ENCODE data around the gene CDC73. TPM values are rescaled to one million over a fixed set of nuclear protein-coding genes. Genes with fewer than 3 reads are reported as not detected.
"Not testable (repeated sequence)": the region's sequence is repeated elsewhere in the genome, so short reads cannot be mapped to it uniquely, and the experiment has no call there.

The CDC73 gene
- total RNA-seq, 2 experiments from 2014 or later = 65.4 to 66.5 TPM

DNA sequence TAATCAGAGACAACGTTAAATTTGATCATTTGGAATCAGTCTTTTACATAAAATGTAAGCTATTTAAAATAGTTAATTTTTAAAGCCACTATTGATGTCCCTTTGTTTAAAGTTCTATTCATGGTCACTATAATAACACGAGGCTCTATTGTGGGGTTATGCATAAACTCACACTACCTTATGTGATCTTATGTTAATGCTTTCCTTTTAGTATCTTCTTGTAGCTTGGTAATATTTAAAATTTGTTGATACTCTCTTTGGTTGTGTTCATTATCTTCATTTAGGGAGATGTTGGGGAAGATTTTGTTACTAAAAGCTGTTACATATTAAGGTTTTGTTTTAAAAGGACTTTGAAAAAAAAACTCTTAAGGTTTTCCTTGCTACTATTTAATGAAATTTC, 63.4 kb downstream of the CDC73 start:
- ChIA-PET POLR2A (interaction anchor here (1.1 to 2.6 kb wide), 5 partner anchors 62 to 1104 kb away, joined by 4 to 6 read pairs (median 5); no protein-coding TSS in a partner anchor), CTCF (interaction anchor here (1.2 to 1.8 kb wide), 2 partner anchors 64 to 1110 kb away, joined by 3 to 5 read pairs; partner anchors contain the start of gene CDC73)
- Mint-ChIP-seq H3K27ac (peak overlapping the region; percentile 47), H3K36me3 (ENCODE audit: low read depth) (peaks cover 7% of the 10 kb centered on the region), H3K9me3 (no peaks in the 10 kb centered on the region), H3K27me3 (no peaks in the 10 kb centered on the region), H3K4me1 (ENCODE audit: low read depth) (peaks cover 90% of the 10 kb centered on the region), H3K4me3 (peak overlapping the region; percentile 78)
- ATAC-seq (ENCODE audit: poor library complexity) (no peak), DNase-seq (no peak)
- no peaks in the 10 kb centered on the region for H3K36me3 ChIP-seq (ENCODE audit: insufficient read depth, low read length)
- peak overlapping the region; percentile 43 for H3K4me3 ChIP-seq (ENCODE audit: low read length)
- TF ChIP-seq, protein P1, sequence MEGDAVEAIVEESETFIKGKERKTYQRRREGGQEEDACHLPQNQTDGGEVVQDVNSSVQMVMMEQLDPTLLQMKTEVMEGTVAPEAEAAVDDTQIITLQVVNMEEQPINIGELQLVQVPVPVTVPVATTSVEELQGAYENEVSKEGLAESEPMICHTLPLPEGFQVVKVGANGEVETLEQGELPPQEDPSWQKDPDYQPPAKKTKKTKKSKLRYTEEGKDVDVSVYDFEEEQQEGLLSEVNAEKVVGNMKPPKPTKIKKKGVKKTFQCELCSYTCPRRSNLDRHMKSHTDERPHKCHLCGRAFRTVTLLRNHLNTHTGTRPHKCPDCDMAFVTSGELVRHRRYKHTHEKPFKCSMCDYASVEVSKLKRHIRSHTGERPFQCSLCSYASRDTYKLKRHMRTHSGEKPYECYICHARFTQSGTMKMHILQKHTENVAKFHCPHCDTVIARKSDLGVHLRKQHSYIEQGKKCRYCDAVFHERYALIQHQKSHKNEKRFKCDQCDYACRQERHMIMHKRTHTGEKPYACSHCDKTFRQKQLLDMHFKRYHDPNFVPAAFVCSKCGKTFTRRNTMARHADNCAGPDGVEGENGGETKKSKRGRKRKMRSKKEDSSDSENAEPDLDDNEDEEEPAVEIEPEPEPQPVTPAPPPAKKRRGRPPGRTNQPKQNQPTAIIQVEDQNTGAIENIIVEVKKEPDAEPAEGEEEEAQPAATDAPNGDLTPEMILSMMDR (IDR thresholded peaks at IDR 0.05) = no peak
- peaks cover 7% of the 10 kb centered on the region for H3K4me1 ChIP-seq (ENCODE audit: insufficient read depth, low read length)
- no peak overlapping the region for H3K27ac ChIP-seq (ENCODE audit: low read depth in 1 of 2, low read length in 2 of 2)
- H3K9me3 ChIP-seq (ENCODE audit: control insufficient read depth in 1 of 2, insufficient read depth in 1 of 2, low read length in 2 of 2) = no peaks in the 10 kb centered on the region
- intact Hi-C loops (cut with DNase I, micrococcal nuclease) = loop anchor here in 1 of 2 experiments (5.0 to 10.0 kb wide), 3 partner anchors 222 to 980 kb away; no protein-coding TSS in a partner anchor
- no peaks in the 10 kb centered on the region for H3K27me3 ChIP-seq (ENCODE audit: control insufficient read depth in 1 of 2, insufficient read depth in 2 of 2, low read length in 2 of 2)

DNA sequence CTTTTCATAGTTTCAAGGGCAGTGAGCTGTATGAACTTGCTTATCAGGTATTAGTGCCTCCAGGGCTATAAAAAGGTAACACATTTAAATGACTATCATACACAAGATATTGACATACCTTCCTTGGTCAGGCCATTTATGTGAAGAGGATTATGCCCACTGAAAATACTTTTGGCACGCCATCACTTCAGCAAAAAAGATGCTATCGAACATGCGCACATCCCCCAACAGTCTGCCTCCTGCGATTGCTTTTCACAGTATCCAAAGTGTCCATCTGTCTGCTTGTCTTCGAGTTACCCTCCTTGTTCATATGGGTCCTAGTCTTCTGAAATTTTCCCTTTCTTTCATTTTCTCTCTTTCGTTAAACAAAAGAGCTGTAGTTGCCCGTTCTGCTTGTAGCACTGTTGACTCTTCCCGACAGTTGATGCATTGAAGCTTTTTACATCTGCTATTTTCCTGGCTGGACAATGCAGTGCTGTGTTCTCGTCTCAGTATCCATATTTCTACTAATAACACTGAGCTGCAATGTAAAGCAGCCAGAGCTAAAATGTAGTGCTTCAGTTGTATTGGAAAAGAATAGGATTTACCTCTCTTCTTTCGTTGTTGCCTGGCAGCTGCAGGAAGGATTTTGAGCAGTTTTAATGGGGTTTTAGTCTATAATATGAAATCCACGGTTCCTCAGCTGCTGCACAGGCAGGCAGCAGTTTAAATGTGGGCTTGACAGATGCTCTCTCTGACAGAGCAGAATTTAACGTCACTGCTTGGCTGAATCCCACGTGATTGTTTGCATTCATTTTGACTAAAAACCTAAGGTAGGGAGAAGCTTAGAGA, 64.3 kb downstream of the CDC73 start, which contains the start of gene B3GALT2:
Gene B3GALT2 (minus strand): TSS at position 713 of the 831 bp plus-strand sequence. CDS start 5,051 bp downstream, outside the sequence.
- Histone ChIP-seq H3K4me3 (ENCODE audit: low read length) (peak within 1 kb of the TSS; percentile 43), H3K4me1 (ENCODE audit: insufficient read depth, low read length) (peaks cover 7% of the 10 kb centered on the region), H3K27me3 (ENCODE audit: control insufficient read depth in 1 of 2, insufficient read depth in 2 of 2, low read length in 2 of 2) (no peaks in the 10 kb centered on the region), H3K27ac (ENCODE audit: low read depth in 1 of 2, low read length in 2 of 2) (peak within 1 kb of the TSS in 1 of 2 donors; percentile 26), H3K9me3 (ENCODE audit: control insufficient read depth in 1 of 2, insufficient read depth in 1 of 2, low read length in 2 of 2) (no peaks in the 10 kb centered on the region), H3K36me3 (ENCODE audit: insufficient read depth, low read length) (no peaks in the 10 kb centered on the region)
- intact Hi-C loops (cut with DNase I, micrococcal nuclease) = loop anchor here in 1 of 2 experiments (5.0 to 10.0 kb wide), 3 partner anchors 221 to 979 kb away; no protein-coding TSS in a partner anchor
- peak in 5 of 14 experiments; percentile 9 to 63 (median 52) for DNase-seq
- ChIA-PET POLR2A (interaction anchor here (0.6 to 2.6 kb wide), 10 partner anchors 63 to 1111 kb away, joined by 3 to 7 read pairs (median 4); no protein-coding TSS in a partner anchor), CTCF (interaction anchor here (0.9 kb wide), 1 partner anchor 566 kb away, joined by 3 read pairs; no protein-coding TSS in a partner anchor)
- TF ChIP-seq, protein P1 (IDR thresholded peaks at IDR 0.05) = no peak
- H3K9me3 Mint-ChIP-seq = peaks cover 2% of the 10 kb centered on the region
- peak within 1 kb of the TSS; percentile 47 for H3K27ac Mint-ChIP-seq
- no peaks in the 10 kb centered on the region for H3K27me3 Mint-ChIP-seq
- peak within 1 kb of the TSS; percentile 78 for H3K4me3 Mint-ChIP-seq
- H3K36me3 Mint-ChIP-seq (ENCODE audit: low read depth) = peaks cover 15% of the 10 kb centered on the region
- peaks cover 92% of the 10 kb centered on the region for H3K4me1 Mint-ChIP-seq (ENCODE audit: low read depth)
- peak; percentile 79 for ATAC-seq (ENCODE audit: poor library complexity)

DNA sequence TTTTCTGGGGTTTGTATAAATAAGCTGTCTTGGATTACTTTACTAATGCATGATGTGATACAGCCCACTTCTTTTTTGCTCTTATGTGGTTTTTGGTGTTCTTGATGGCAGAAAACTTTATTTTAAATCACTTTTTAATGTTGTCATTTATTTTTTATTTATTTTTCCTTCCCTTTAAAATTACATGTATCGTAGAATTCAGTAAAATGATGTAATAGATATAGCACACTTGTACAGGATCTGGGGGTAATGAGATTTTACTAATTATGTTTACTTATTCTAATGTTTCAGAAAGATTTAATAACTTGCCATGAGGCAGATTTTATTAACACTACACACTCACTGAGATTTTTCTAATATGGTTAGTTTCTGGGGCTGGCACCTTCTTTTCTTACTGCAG, 65.3 kb downstream of the CDC73 start:
- H3K9me3 ChIP-seq (ENCODE audit: control insufficient read depth in 1 of 2, insufficient read depth in 1 of 2, low read length in 2 of 2) = peaks cover 0 to 2% of the 10 kb centered on the region in 2 experiments
- peak overlapping the region; percentile 47 for H3K27ac Mint-ChIP-seq
- DNase-seq = no peak
- peaks cover 7% of the 10 kb centered on the region for H3K4me1 ChIP-seq (ENCODE audit: insufficient read depth, low read length)
- H3K4me3 Mint-ChIP-seq = peak overlapping the region; percentile 78
- no peaks in the 10 kb centered on the region for H3K27me3 ChIP-seq (ENCODE audit: control insufficient read depth in 1 of 2, insufficient read depth in 2 of 2, low read length in 2 of 2)
- peaks cover 2% of the 10 kb centered on the region for H3K9me3 Mint-ChIP-seq
- H3K27ac ChIP-seq (ENCODE audit: low read depth in 1 of 2, low read length in 2 of 2) = no peak overlapping the region
- intact Hi-C loops (cut with DNase I, micrococcal nuclease) = loop anchor here in 1 of 2 experiments (5.0 to 10.0 kb wide), 3 partner anchors 220 to 978 kb away; no protein-coding TSS in a partner anchor
- H3K4me3 ChIP-seq (ENCODE audit: low read length) = no peak overlapping the region
- H3K27me3 Mint-ChIP-seq = no peaks in the 10 kb centered on the region
- TF ChIP-seq, protein P1 (IDR thresholded peaks at IDR 0.05) = no peak
- H3K36me3 ChIP-seq (ENCODE audit: insufficient read depth, low read length) = no peaks in the 10 kb centered on the region
- ATAC-seq (ENCODE audit: poor library complexity) = no peak
- peaks cover 17% of the 10 kb centered on the region for H3K36me3 Mint-ChIP-seq (ENCODE audit: low read depth)
- CTCF ChIA-PET = no interaction called here
- POLR2A ChIA-PET = interaction anchor here (0.7 to 2.6 kb wide), 6 partner anchors 64 to 1110 kb away, joined by 3 to 7 read pairs (median 5); no protein-coding TSS in a partner anchor
- H3K4me1 Mint-ChIP-seq (ENCODE audit: low read depth) = peaks cover 82% of the 10 kb centered on the region

DNA sequence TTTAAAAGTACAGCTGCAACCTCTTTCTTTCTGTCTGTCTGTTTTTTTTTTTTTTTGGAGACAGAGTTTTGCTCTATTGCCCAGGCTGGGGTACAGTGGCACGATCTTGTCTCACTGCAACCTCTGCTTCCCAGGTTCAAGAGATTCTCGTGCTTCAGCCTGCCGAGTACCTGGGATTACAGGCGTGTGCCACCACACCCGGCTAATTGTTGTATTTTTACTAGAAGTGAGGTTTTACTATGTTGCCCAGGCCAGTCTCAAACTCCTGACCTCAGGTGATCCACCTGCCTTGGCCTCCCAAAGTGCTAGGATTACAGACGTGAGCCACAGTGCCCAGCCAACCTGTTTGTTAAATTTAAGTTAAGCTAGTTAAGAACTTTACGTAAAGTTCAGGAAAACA, 67.1 kb downstream of the CDC73 start:
- H3K4me3 Mint-ChIP-seq; CTCF ChIA-PET; H3K4me3 ChIP-seq (ENCODE audit: low read length); H3K9me3 Mint-ChIP-seq; H3K27ac ChIP-seq (ENCODE audit: low read depth in 1 of 2, low read length in 2 of 2); H3K27ac Mint-ChIP-seq; H3K36me3 ChIP-seq (ENCODE audit: insufficient read depth, low read length); H3K27me3 ChIP-seq (ENCODE audit: control insufficient read depth in 1 of 2, insufficient read depth in 2 of 2, low read length in 2 of 2); ATAC-seq (ENCODE audit: poor library complexity); H3K4me1 ChIP-seq (ENCODE audit: insufficient read depth, low read length); DNase-seq; H3K9me3 ChIP-seq (ENCODE audit: control insufficient read depth in 1 of 2, insufficient read depth in 1 of 2, low read length in 2 of 2); H3K27me3 Mint-ChIP-seq: not testable (repeated sequence)
- Mint-ChIP-seq H3K36me3 (ENCODE audit: low read depth) (peaks cover 35% of the 10 kb centered on the region), H3K4me1 (ENCODE audit: low read depth) (peaks cover 82% of the 10 kb centered on the region)
- POLR2A ChIA-PET = interaction anchor here (0.8 kb wide), 1 partner anchor 566 kb away, joined by 3 read pairs; no protein-coding TSS in a partner anchor
- intact Hi-C loops (cut with DNase I, micrococcal nuclease) = loop anchor here in 1 of 2 experiments (5.0 to 10.0 kb wide), 3 partner anchors 218 to 976 kb away; no protein-coding TSS in a partner anchor
